Stimulated activated CD4-positive, alpha-beta T cell treated with anti-CD3 and anti-CD28 coated beads, Interleukin-1b, Interleukin-23, amount 100 ng/mL, for 48 hours (primary cell): ENCODE results near the gene GRIN2D.

Source experiments
- DNase-seq: peaks from one replicate; pipeline ENCODE4 v3.0.0-alpha.2; 2020

GRIN2D gene

GRCh38 chr19:48398375-48399235 is 5.1 kb downstream of the GRIN2D start:
- peak; percentile 89 for DNase-seq

- DNase-seq, result peak; percentile 32
Measured at GRCh38 chr19:48400018-48400742, 6.7 kb downstream of the GRIN2D start.

GRCh38 chr19:48401287-48401686 is 7.8 kb downstream of the GRIN2D start:
- no peak for DNase-seq

GRCh38 chr19:48403606-48404005 is 10.1 kb downstream of the GRIN2D start:
- peak; percentile 48 for DNase-seq

- DNase-seq, result no peak
Measured at GRCh38 chr19:48405010-48405659, 11.7 kb downstream of the GRIN2D start.

- no peak for DNase-seq
Measured at GRCh38 chr19:48405850-48406249, 12.4 kb downstream of the GRIN2D start.

GRCh38 chr19:48413879-48414587 is 20.6 kb downstream of the GRIN2D start:
- no peak for DNase-seq

- DNase-seq, result peak; percentile 88
Measured at GRCh38 chr19:48415395-48415794, 21.9 kb downstream of the GRIN2D start.

GRCh38 chr19:48415806-48416221 is 22.3 kb downstream of the GRIN2D start:
- DNase-seq, result no peak

- no peak for DNase-seq
Measured at GRCh38 chr19:48417421-48417820, 24.0 kb downstream of the GRIN2D start.

- no peak for DNase-seq
Measured at GRCh38 chr19:48418317-48419064, 25.0 kb downstream of the GRIN2D start.

- DNase-seq, result peak; percentile 77
Measured at GRCh38 chr19:48419158-48419920, 25.9 kb downstream of the GRIN2D start.

GRCh38 chr19:48421548-48421947 is 28.1 kb downstream of the GRIN2D start:
- DNase-seq, result no peak

- DNase-seq, result no peak
Measured at GRCh38 chr19:48424694-48425219, 31.3 kb downstream of the GRIN2D start.

- DNase-seq, result no peak
Measured at GRCh38 chr19:48428670-48429069, 35.2 kb downstream of the GRIN2D start.

GRCh38 chr19:48433337-48433736 is 39.9 kb downstream of the GRIN2D start:
- no peak for DNase-seq

GRCh38 chr19:48436586-48436985 is 43.1 kb downstream of the GRIN2D start:
- no peak for DNase-seq

- no peak for DNase-seq
Measured at GRCh38 chr19:48441360-48442050, 48.0 kb downstream of the GRIN2D start.

GRCh38 chr19:48442116-48443035 is 48.9 kb downstream of the GRIN2D start:
- no peak for DNase-seq
